Fibroblast of lung (primary cell): ENCODE data around the gene STARD5. TPM values are rescaled to one million over a fixed set of nuclear protein-coding genes. Genes with fewer than 3 reads are reported as not detected.

Experiments used
- DNase-seq, 2 donors: peaks; one replicate each; pipeline versions ENCODE4 v3.0.0 to v3.0.0-alpha.2; 2010; ENCODE audit warnings: low read depth in 2 of 2
- H2AFZ ChIP-seq: 2 replicates; pipeline ENCODE4 v1.5.1; 2012; ENCODE audit warnings: low read length, control low read depth, inconsistent platforms
- H3K27ac ChIP-seq: 2 replicates; pipeline ENCODE4 v1.5.1; 2011; ENCODE audit warnings: low read length, control low read depth; ENCODE audit not compliant: insufficient read depth
- H3K27me3 ChIP-seq: 2 replicates; pipeline ENCODE4 v1.5.1; 2011; ENCODE audit warnings: mild to moderate bottlenecking, low read length; ENCODE audit not compliant: control insufficient read depth, insufficient read depth
- H3K36me3 ChIP-seq: 2 replicates; pipeline ENCODE4 v1.5.1; 2011; ENCODE audit warnings: low read length; ENCODE audit not compliant: control insufficient read depth, insufficient read depth
- H3K4me1 ChIP-seq: 2 replicates; pipeline ENCODE4 v1.5.1; 2011; ENCODE audit warnings: low read length; ENCODE audit not compliant: control insufficient read depth, insufficient read depth; ENCODE audit errors: extremely low read depth
- H3K4me2 ChIP-seq: 2 replicates; pipeline ENCODE4 v1.5.1; 2011; ENCODE audit warnings: low read length, control low read depth; ENCODE audit not compliant: insufficient read depth; ENCODE audit errors: extremely low read depth
- H3K4me3 ChIP-seq, 4 experiments: fragments of 200-600 bp in 1 of 4; sonication (generic) in 1 of 4; replicated peaks in 1 of 4; 2 replicates each; pipeline ENCODE4 v1.5.1; 2011 to 2016; ENCODE audit warnings: low read length in 4 of 4, low read depth in 3 of 4, mild to moderate bottlenecking in 3 of 4, control low read depth in 2 of 4, inconsistent platforms in 1 of 4, mixed read lengths in 1 of 4; ENCODE audit not compliant: insufficient read depth in 1 of 4; ENCODE audit errors: control extremely low read depth in 1 of 4
- H3K79me2 ChIP-seq: 2 replicates; pipeline ENCODE4 v1.5.1; 2012; ENCODE audit warnings: mild to moderate bottlenecking, low read length, inconsistent platforms; ENCODE audit not compliant: control insufficient read depth, insufficient read depth
- H3K9ac ChIP-seq: 2 replicates; pipeline ENCODE4 v1.5.1; 2011; ENCODE audit warnings: mild to moderate bottlenecking, low read length, control low read depth; ENCODE audit not compliant: insufficient read depth
- H3K9me3 ChIP-seq: 2 replicates; pipeline ENCODE4 v1.5.1; 2012; ENCODE audit warnings: low read depth, low read length; ENCODE audit not compliant: control insufficient read depth, insufficient read depth
- H4K20me1 ChIP-seq: 2 replicates; pipeline ENCODE4 v1.5.1; 2011; ENCODE audit warnings: low read length; ENCODE audit not compliant: control insufficient read depth, insufficient read depth; ENCODE audit errors: extremely low read depth
- EZH2 ChIP-seq: IDR thresholded peaks from 2 replicates; pipeline ENCODE4 v1.5.1; 2012; ENCODE audit warnings: low read length, control low read depth, mild to moderate bottlenecking; ENCODE audit errors: missing control alignments
- polyA plus RNA-seq, 2 donors: library from polyadenylated mRNA; depleted of rRNA in 1 of 2; stranded (reverse) in 1 of 2; unstranded in 1 of 2; fragments of >200 nt; gene quantifications; 2 replicates each; pipeline ENCODE4 v1.2.1, GENCODE V29; 2011 to 2012; ENCODE audit warnings: missing spikeins in 1 of 2
- total RNA-seq: library from RNA; depleted of rRNA; stranded (reverse); fragments of >200 nt; gene quantifications from 2 replicates; pipeline ENCODE4 v1.2.1, GENCODE V29; 2014
- TF ChIP-seq, protein P1 (sequence below), 2 donors: IDR thresholded peaks in 1 of 2; conservative IDR thresholded peaks in 1 of 2; 1 replicate in 1 of 2; 2 replicates in 1 of 2; pipeline ENCODE4 v1.5.1; 2011 to 2012; ENCODE audit warnings: low read length in 2 of 2, control low read depth in 1 of 2, inconsistent platforms in 1 of 2, low read depth in 1 of 2, mild to moderate bottlenecking in 1 of 2

STARD5 gene
- total and polyA plus RNA-seq, 2 donors (not counting 1 experiment from before 2014, with no cell fraction given): 14.9 to 20.1 TPM

- H3K36me3 ChIP-seq: no peaks in the 10 kb centered on the region
- H3K4me3 ChIP-seq: no peak overlapping the region
- TF ChIP-seq EZH2: no peak
- TF ChIP-seq, protein P1, sequence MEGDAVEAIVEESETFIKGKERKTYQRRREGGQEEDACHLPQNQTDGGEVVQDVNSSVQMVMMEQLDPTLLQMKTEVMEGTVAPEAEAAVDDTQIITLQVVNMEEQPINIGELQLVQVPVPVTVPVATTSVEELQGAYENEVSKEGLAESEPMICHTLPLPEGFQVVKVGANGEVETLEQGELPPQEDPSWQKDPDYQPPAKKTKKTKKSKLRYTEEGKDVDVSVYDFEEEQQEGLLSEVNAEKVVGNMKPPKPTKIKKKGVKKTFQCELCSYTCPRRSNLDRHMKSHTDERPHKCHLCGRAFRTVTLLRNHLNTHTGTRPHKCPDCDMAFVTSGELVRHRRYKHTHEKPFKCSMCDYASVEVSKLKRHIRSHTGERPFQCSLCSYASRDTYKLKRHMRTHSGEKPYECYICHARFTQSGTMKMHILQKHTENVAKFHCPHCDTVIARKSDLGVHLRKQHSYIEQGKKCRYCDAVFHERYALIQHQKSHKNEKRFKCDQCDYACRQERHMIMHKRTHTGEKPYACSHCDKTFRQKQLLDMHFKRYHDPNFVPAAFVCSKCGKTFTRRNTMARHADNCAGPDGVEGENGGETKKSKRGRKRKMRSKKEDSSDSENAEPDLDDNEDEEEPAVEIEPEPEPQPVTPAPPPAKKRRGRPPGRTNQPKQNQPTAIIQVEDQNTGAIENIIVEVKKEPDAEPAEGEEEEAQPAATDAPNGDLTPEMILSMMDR (conservative IDR thresholded peaks at IDR 0.05 in 1 of 2, IDR thresholded peaks at IDR 0.05 in 1 of 2; ENCODE audit: low read depth in 1 of 2, low read length in 2 of 2): no peak
- H3K27me3 ChIP-seq: no peaks in the 10 kb centered on the region
- H3K9me3 ChIP-seq: no peaks in the 10 kb centered on the region
- H4K20me1 ChIP-seq: no peaks in the 10 kb centered on the region
- no peaks in the 10 kb centered on the region for H3K4me1 ChIP-seq
- H3K27ac ChIP-seq: no peak overlapping the region
- no peak overlapping the region for H2AFZ ChIP-seq
- H3K9ac ChIP-seq: no peak overlapping the region
- H3K4me2 ChIP-seq: no peak overlapping the region
- no peaks in the 10 kb centered on the region for H3K79me2 ChIP-seq
- DNase-seq: no peak
Observed at GRCh38 chr15:81361891-81362290, 38.0 kb upstream of the STARD5 start.

GRCh38 chr15:81360491-81360890 lies 36.5 kb upstream of the STARD5 start:
- no peak for DNase-seq
- no peaks in the 10 kb centered on the region for H3K79me2 ChIP-seq
- no peak overlapping the region for H3K4me3 ChIP-seq
- no peaks in the 10 kb centered on the region for H3K27me3 ChIP-seq
- H3K4me2 ChIP-seq: no peak overlapping the region
- H4K20me1 ChIP-seq: no peaks in the 10 kb centered on the region
- H3K9me3 ChIP-seq: no peaks in the 10 kb centered on the region
- H2AFZ ChIP-seq: no peak overlapping the region
- H3K27ac ChIP-seq: no peak overlapping the region
- no peaks in the 10 kb centered on the region for H3K4me1 ChIP-seq
- no peak overlapping the region for H3K9ac ChIP-seq
- H3K36me3 ChIP-seq: no peaks in the 10 kb centered on the region
- no peak for TF ChIP-seq EZH2
- TF ChIP-seq, protein P1 (conservative IDR thresholded peaks at IDR 0.05 in 1 of 2, IDR thresholded peaks at IDR 0.05 in 1 of 2; ENCODE audit: low read depth in 1 of 2, low read length in 2 of 2): no peak

GRCh38 chr15:81358248-81358647 lies 34.3 kb upstream of the STARD5 start:
- no peaks in the 10 kb centered on the region for H4K20me1 ChIP-seq
- no peak overlapping the region for H2AFZ ChIP-seq
- no peaks in the 10 kb centered on the region for H3K9me3 ChIP-seq
- no peaks in the 10 kb centered on the region for H3K27me3 ChIP-seq
- H3K4me3 ChIP-seq: no peak overlapping the region
- no peaks in the 10 kb centered on the region for H3K4me1 ChIP-seq
- no peaks in the 10 kb centered on the region for H3K79me2 ChIP-seq
- H3K4me2 ChIP-seq: no peak overlapping the region
- DNase-seq: no peak
- no peaks in the 10 kb centered on the region for H3K36me3 ChIP-seq
- no peak overlapping the region for H3K27ac ChIP-seq
- TF ChIP-seq, protein P1 (conservative IDR thresholded peaks at IDR 0.05 in 1 of 2, IDR thresholded peaks at IDR 0.05 in 1 of 2; ENCODE audit: low read depth in 1 of 2, low read length in 2 of 2): no peak
- TF ChIP-seq EZH2: no peak
- H3K9ac ChIP-seq: no peak overlapping the region
